Activated naive CD4-positive, alpha-beta T cell (primary cell): ENCODE measurements around the gene HTRA1.

Source experiments
- DNase-seq, 4 experiments: peaks; one replicate each; lab custom pipeline; 2025; lab: John Stamatoyannopoulos, UW

Gene HTRA1

DNA sequence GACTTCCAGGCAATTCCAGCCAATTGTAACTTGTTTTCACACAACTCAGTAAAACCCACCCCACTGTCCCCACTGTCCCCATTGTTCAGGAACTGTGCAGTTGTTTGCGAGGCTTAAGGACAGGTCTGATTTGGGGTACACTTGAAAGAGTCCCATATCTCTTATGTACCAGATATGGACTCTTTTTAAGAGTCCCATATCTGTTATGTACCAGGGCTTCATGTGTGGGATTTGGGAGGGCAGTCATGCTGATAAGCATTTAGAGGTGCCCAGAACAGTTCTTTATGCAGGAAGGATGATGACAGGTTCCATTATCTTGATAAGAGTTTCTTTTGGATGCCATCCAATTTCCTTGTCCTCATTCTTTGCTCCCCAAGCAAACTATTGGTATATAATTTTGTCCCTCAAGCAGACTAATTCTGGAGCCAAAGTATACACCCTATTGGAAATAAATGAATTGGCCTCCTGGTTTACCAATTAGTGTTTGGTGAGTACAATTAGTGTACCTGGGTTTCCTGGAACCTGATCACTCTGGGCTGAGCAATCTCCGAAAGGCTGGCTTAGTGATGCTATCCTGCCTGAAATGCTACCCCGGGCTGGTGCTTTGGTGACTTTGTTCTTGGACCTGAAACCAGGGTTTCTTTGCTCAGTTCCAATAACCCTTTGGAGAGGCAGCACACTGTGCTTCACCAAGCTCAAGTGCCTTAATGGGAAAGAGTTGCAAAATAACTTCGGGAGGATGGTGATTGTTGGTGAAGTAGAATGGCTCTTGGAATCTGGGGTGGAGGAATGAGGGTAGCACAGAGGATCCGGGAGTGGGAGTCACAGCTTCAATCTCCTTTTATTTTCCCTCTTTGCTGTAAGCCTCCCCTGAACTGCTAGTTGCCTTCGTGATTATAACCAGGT is 93.0 kb downstream of the HTRA1 start:
- DNase-seq: no peak

DNA sequence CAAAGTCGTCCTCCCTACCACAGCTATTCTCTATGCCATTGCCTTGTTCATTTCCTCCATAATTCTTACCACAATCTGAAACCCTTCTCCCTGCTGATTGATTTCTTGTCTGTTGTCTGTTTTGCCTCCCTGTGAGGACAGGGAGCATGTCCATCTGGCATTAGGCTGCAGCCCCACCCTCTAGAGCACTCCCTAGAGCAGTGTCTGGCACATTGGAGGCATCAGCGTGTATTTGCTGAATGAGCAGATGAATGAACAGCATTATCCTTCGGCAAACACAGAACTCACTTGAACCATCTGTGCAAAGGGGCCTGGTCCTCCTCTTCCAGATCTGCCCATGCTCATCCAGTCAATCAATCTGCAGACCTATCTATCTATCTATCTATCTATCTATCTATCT is 94.1 kb downstream of the HTRA1 start:
- no peak for DNase-seq

DNA sequence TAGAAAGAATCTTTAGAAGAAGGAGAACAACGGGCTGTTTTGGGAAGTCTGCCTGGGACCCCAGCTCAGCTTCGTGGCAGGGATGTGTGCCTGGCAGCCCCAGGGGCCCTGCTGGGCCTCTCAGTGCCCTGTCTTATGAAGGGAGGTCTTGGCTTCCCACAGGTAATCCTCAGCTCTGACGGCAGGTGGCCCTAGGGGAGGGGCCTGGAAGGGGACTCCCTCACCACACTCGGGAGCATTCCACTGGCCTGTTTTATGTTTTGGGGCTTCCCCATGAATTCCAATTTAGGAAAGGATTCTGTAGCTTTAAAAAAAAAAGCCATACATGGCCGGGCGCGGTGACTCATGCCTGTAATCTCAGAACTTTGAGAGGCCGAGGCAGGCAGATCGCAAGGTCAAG is 96.2 kb downstream of the HTRA1 start:
- DNase-seq: no peak

DNA sequence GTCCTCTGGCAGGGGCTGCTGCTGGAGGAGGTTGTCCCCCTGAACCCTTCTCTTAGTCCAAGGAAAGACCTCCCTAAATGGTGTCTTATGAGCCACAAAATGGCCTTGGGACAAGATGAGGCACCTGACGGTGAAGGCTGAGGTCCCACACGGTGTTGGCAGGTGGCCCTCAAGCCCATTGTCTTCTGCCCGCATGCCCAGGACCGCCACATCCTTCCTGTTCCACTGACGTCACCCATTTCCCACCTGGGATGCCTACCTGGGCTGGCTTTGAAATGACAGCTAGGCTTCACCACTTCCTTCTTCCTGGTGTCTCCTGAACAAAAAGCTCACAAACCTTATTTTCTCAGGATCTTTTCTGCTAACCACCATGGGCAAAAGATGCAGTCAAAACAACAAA is 97.1 kb downstream of the HTRA1 start:
- no peak for DNase-seq

DNA sequence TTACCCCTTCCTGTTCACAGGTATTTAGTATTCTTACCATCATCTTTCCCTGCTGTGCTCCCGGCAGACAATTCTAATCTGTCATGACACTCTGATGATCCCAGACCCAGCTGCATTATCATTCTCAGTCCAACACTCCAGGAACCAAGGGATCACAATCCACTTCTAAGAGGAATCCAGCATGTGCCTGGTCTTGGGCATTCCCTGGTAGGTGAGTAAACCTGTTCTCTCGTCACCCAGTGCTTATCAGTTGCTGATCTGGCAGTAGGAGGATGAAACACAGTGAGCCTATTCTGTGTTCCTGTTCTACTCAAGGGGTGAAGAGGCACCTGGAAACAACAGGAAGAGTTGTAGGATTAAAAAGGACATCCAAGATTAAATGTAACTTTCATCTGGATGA is 97.9 kb downstream of the HTRA1 start:
- DNase-seq: no peak

DNA sequence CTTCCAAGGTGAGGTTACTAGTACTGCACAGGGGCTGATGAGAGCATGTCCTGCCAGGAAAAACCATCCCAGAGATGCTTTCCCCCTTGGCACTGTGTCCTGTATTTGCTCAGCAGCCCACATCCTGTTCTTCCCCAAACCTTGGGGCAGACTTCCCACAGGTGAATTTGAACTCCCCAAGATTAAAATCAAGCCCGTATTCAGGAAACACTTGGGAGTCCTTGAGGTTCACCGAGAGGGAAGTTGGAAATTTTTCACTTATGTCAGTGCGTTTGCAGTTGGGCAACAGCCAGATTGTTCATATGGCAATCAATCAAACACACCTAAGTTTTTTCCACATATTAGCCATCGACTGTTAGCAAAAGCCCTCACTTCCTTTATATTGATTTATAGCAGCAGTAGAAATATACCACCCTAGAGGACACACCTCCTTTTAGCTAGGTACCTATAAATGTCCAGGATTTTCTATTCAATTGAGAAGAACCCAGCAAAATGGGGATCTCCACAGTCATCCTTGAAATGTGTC is 99.0 kb downstream of the HTRA1 start, which contains the start of gene DMBT1:
DMBT1 (plus strand) TSS at position 476 of the 526 bp plus-strand sequence; CDS start at position 493, 17 bp downstream.
- no peak for DNase-seq

DNA sequence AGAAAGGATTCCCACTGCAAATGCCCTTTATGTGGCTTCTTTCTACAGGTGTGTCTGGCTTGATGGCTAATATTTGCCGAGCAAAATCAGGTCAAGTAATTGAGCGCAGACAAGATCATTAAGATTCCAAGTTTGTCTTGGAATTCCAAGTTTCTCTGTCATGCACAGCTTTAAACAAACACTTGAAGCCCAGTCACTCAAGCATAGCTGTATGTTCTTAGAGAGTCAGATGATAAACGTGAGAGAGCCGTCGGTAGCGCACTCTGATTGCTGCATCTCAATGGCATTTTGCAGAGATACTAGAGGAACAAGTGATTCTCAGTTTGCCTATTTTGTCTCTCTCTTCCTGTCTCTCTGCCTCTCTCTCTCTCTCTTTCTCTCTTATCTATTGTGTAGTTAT is 99.9 kb downstream of the HTRA1 start:
- no peak for DNase-seq

DNA sequence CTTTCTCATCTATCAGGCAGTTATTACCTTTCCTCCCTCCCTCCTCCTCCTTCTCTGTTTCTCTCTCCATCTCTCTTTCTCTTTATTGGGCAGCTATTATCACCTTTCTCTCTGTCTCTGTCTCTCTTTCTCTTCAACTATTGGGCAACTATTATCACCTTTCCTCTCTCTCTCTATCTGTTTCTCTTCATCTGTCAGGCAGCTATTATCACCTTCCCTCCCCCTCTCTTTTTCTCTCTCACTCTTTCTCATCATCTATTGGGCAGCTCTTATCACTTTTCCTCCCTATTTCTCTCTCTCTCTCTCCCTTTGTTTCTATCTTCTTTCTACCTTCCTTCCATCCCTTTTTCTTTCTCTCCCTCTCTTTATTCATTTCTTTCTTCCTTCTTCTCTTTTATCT is 100.4 kb downstream of the HTRA1 start:
- no peak for DNase-seq
